K562 (cell line): ENCODE results near the gene SPTLC3. TPM values are rescaled to one million over a fixed set of nuclear protein-coding genes. Genes with fewer than 3 reads are reported as not detected.

Source experiments
- ATAC-seq: fragments of 200-7000 bp; cut with Tn5 transposase; 3 replicates; pipeline ENCODE4 v1.9.1; 2020; ENCODE audit warnings: moderate library complexity
- BruUV-seq: library from RNA; stranded (reverse); fragments of 400-500 nt; replicated peaks from 2 replicates; lab custom pipeline; 2021; lab: Mats Ljungman, UMichigan
- CTCF ChIA-PET: fragments of 300-600 bp; formaldehyde crosslinking; extraction: SDS; loops from one replicate; lab custom pipeline; 2021; ENCODE audit warnings: low intra/inter-chr PET ratio; lab: Yijun Ruan, JAX
- POLR2A ChIA-PET: fragments of 300-600, 350-650 bp; sonication (Branson Sonifier 250); formaldehyde crosslinking; extraction: SDS; loops from one replicate; lab custom pipeline; 2021; ENCODE audit warnings: antibody characterized with exemption, inconsistent platforms; lab: Yijun Ruan, JAX
- DNase-seq, 4 experiments: peaks; one replicate each; pipeline versions ENCODE4 v3.0.0 to v3.0.0-alpha.2; 2011 to 2018; ENCODE audit warnings: low spot score in 3 of 4, mixed read lengths in 3 of 4; ENCODE audit errors: extremely low read depth in 1 of 4
- FAIRE-seq: peaks from 2 replicates; lab custom pipeline; 2011; peaks lifted over from hg19 to GRCh38; lab: Jason Lieb, UNC
- H2AFZ ChIP-seq: 2 replicates; pipeline ENCODE4 v1.6.0; 2011; ENCODE audit warnings: low read depth, low read length, control low read depth, inconsistent platforms
- H3K27ac ChIP-seq: fragments of 200-600 bp; 3 replicates; pipeline ENCODE4 v1.8.0; 2011; ENCODE audit warnings: low read depth, mild to moderate bottlenecking, control low read depth, inconsistent platforms, low read length, moderate library complexity, mixed read lengths; ENCODE audit errors: extremely low read depth
- H3K27me3 ChIP-seq, 2 experiments: fragments of 300-600 bp in 1 of 2; 2 replicates in 1 of 2; 3 replicates in 1 of 2; pipeline versions ENCODE4 v1.6.0 to v1.8.0; 2011; ENCODE audit warnings: inconsistent platforms in 2 of 2, low read length in 2 of 2, mild to moderate bottlenecking in 1 of 2, mixed read lengths in 1 of 2, moderate library complexity in 1 of 2; ENCODE audit not compliant: control insufficient read depth in 2 of 2, insufficient read depth in 2 of 2
- H3K36me3 ChIP-seq: fragments of 300-600 bp; 3 replicates; pipeline ENCODE4 v1.8.0; 2011; ENCODE audit warnings: mild to moderate bottlenecking, low read length, inconsistent platforms; ENCODE audit not compliant: control insufficient read depth, insufficient read depth
- H3K4me1 ChIP-seq, 2 experiments: fragments of 200-600 bp in 1 of 2; replicated peaks in 1 of 2; 2 replicates in 1 of 2; 3 replicates in 1 of 2; pipeline versions ENCODE4 v1.5.1 to v1.8.0; 2011; ENCODE audit warnings: inconsistent platforms in 2 of 2, low read length in 2 of 2, mild to moderate bottlenecking in 1 of 2, mixed read lengths in 1 of 2, moderate library complexity in 1 of 2; ENCODE audit not compliant: control insufficient read depth in 2 of 2, insufficient read depth in 2 of 2
- H3K4me2 ChIP-seq: 2 replicates; pipeline ENCODE4 v1.6.1; 2011; ENCODE audit warnings: low read length, control low read depth, inconsistent platforms, mixed read lengths; ENCODE audit not compliant: insufficient read depth
- H3K4me3 ChIP-seq: fragments of 200-600 bp; sonication (generic), shearing (Covaris generic); 2 replicates; pipeline ENCODE4 v1.5.1; 2016; ENCODE audit warnings: control low read depth, inconsistent platforms
- H3K79me2 ChIP-seq: fragments of 200-600 bp; 3 replicates; pipeline ENCODE4 v1.8.0; 2011; ENCODE audit warnings: low read length, inconsistent platforms; ENCODE audit not compliant: control insufficient read depth, insufficient read depth
- H3K9ac ChIP-seq, 2 experiments: 2 replicates each; pipeline versions ENCODE4 v1.6.0 to v1.6.1; 2011; ENCODE audit warnings: low read depth in 2 of 2, low read length in 2 of 2, control low read depth in 1 of 2, inconsistent platforms in 1 of 2, mild to moderate bottlenecking in 1 of 2, mixed read lengths in 1 of 2; ENCODE audit not compliant: insufficient read depth in 1 of 2
- H3K9me1 ChIP-seq: one replicate; pipeline ENCODE4 v1.6.0; 2011; ENCODE audit warnings: inconsistent platforms, mild to moderate bottlenecking, low read length, moderate library complexity; ENCODE audit not compliant: control insufficient read depth, insufficient read depth
- H3K9me3 ChIP-seq: replicated peaks from 2 replicates; pipeline ENCODE4 v1.5.1; 2011; ENCODE audit warnings: low read depth, low read length, inconsistent platforms; ENCODE audit not compliant: control insufficient read depth, insufficient read depth
- H4K20me1 ChIP-seq: replicated peaks from 2 replicates; pipeline ENCODE4 v1.6.1; 2011; ENCODE audit warnings: low read length, inconsistent platforms, mixed read lengths; ENCODE audit not compliant: control insufficient read depth, insufficient read depth
- EGR1 ChIP-seq: fragments of 450-650 bp; conservative IDR thresholded peaks from 2 replicates; pipeline ENCODE4 v1.6.1; 2017; ENCODE audit warnings: mild to moderate bottlenecking
- LEF1 ChIP-seq: fragments of 450-650 bp; IDR thresholded peaks from 2 replicates; pipeline ENCODE4 v1.6.1; 2016; ENCODE audit warnings: mild to moderate bottlenecking
- PREB ChIP-seq: sonication (generic); formaldehyde crosslinking; IDR thresholded peaks from 2 replicates; pipeline ENCODE4 v1.8.1; 2023; ENCODE audit warnings: mild to moderate bottlenecking, missing genetic modification reagents
- SRF ChIP-seq, 2 experiments: fragments of 250-450, 450-650 bp in 1 of 2; sonication (Bioruptor Pico) in 1 of 2; sonication (generic) in 1 of 2; formaldehyde crosslinking; IDR thresholded peaks; 2 replicates each; pipeline versions ENCODE4 v1.5.0 to v1.5.1; 2020 to 2022; ENCODE audit warnings: mild to moderate bottlenecking in 1 of 2, missing genetic modification reagents in 1 of 2
- STAT6 ChIP-seq: sonication (generic); formaldehyde crosslinking; IDR thresholded peaks from 2 replicates; pipeline ENCODE4 v1.8.1; 2023; ENCODE audit warnings: mild to moderate bottlenecking, missing genetic modification reagents
- ZFX ChIP-seq: sonication (generic); formaldehyde crosslinking; IDR thresholded peaks from 2 replicates; pipeline ENCODE4 v1.8.0; 2022; ENCODE audit warnings: mild to moderate bottlenecking, missing genetic modification reagents, moderate library complexity
- ZNF277 ChIP-seq: fragments of 250-450 bp; sonication (Bioruptor Pico); IDR thresholded peaks from 2 replicates; pipeline ENCODE4 v1.8.0; 2022; ENCODE audit warnings: inconsistent platforms, mild to moderate bottlenecking, moderate library complexity, borderline replicate concordance
- ZNF311 ChIP-seq: fragments of 250-450 bp; sonication (Bioruptor Pico); IDR thresholded peaks from 2 replicates; pipeline ENCODE4 v1.4.0; 2020; ENCODE audit warnings: mild to moderate bottlenecking, moderate library complexity
- in situ Hi-C: fragments of 300-500 bp; cut with MboI; formaldehyde crosslinking; loops from 4 replicates; pipeline ENCODE4 v1.15.0; 2018; ENCODE audit warnings: inconsistent platforms, mixed read lengths
- intact Hi-C: fragments of 100-400 bp; cut with micrococcal nuclease; formaldehyde crosslinking; loops from 2 replicates; pipeline ENCODE4 v1.14.2; 2022
- polyA plus RNA-seq, 8 experiments: library from polyadenylated mRNA; depleted of rRNA in 4 of 8; stranded (reverse) in 5 of 8; unstranded in 3 of 8; fragments of >200 nt; fragmentation: Nextera tagmentation in 2 of 8; fragmentation: Illumina TruSeq in 1 of 8; extraction: Ambion mirVana in 2 of 8; extraction: Trizol in 1 of 8; gene quantifications; 2 replicates each; pipeline versions ENCODE4 v1.2.1 to v1.2.3, GENCODE V29; 2011 to 2014; ENCODE audit warnings: inconsistent platforms in 1 of 8, missing spikeins in 1 of 8
- total RNA-seq, 7 experiments: library from RNA; depleted of rRNA in 6 of 7; stranded (reverse); fragments of >200 nt in 6 of 7; fragmentation: Illumina TruSeq in 2 of 7; extraction: Trizol in 2 of 7; gene quantifications; 2 replicates each; pipeline versions ENCODE4 v1.2.1 to v1.2.3, GENCODE V29; 2011 to 2021; ENCODE audit warnings: low replicate concordance in 1 of 7

The SPTLC3 gene
- total and polyA plus RNA-seq, 9 of the 15 experiments (the other 6 are each of a cell fraction or from before 2014, with no cell fraction given): not detected

DNA sequence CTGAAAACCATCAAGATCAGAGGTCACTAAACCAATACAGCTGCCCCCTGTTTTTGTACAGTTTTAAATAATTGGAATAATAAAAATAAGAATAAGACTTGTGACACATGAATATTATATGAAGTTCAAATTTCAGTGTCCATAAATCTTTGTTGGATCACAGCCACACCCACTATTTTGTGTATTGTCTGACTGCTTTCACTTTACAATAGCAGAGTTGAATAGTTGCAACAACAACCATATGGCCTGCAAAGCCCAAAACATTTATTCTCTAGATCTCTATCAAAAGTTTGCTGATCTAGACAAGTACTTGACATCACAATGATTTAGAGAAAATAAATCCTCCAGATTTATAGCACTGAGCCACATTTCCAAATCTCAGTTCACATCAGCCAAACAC, 73.6 kb downstream of the SPTLC3 start:
- H3K9me3 ChIP-seq: no peaks in the 10 kb centered on the region
- ChIA-PET POLR2A (no interaction called here), CTCF (no interaction called here)
- no peak overlapping the region for H3K4me2 ChIP-seq
- H3K36me3 ChIP-seq: no peaks in the 10 kb centered on the region
- no peaks in the 10 kb centered on the region for H3K9me1 ChIP-seq
- DNase-seq: no peak
- H3K27ac ChIP-seq: no peak overlapping the region
- intact Hi-C loops: no loop called here
- no peaks in the 10 kb centered on the region for H3K4me1 ChIP-seq
- TF ChIP-seq LEF1: no peak
- no peak for TF ChIP-seq ZNF311 (CRISPR knock-in tag)
- no peak for TF ChIP-seq PREB (CRISPR knock-in tag)
- no peak for TF ChIP-seq ZFX (CRISPR knock-in tag)
- TF ChIP-seq SRF (CRISPR knock-in tag; IDR thresholded peaks at IDR 0.05): no peak
- no peak for TF ChIP-seq EGR1
- no peak for TF ChIP-seq STAT6 (CRISPR knock-in tag)
- TF ChIP-seq ZNF277 (CRISPR knock-in tag): no peak
- TF ChIP-seq, all 486 proteins: peak for 0
- no peak for ATAC-seq
- FAIRE-seq: no peak
- BruUV-seq: no TSS peak
- in situ Hi-C loops: no loop called here
- Histone ChIP-seq H3K4me3 (no peak overlapping the region), H4K20me1 (no peaks in the 10 kb centered on the region), H3K27me3 (no peaks in the 10 kb centered on the region), H2AFZ (no peak overlapping the region), H3K9ac (no peak overlapping the region), H3K79me2 (no peaks in the 10 kb centered on the region)
